ENCODE measurements around the gene TARDBP.
"Not testable (repeated sequence)": the region's sequence is repeated elsewhere in the genome, so short reads cannot be mapped to it uniquely, and the experiment has no call there.

Gene TARDBP

DNA sequence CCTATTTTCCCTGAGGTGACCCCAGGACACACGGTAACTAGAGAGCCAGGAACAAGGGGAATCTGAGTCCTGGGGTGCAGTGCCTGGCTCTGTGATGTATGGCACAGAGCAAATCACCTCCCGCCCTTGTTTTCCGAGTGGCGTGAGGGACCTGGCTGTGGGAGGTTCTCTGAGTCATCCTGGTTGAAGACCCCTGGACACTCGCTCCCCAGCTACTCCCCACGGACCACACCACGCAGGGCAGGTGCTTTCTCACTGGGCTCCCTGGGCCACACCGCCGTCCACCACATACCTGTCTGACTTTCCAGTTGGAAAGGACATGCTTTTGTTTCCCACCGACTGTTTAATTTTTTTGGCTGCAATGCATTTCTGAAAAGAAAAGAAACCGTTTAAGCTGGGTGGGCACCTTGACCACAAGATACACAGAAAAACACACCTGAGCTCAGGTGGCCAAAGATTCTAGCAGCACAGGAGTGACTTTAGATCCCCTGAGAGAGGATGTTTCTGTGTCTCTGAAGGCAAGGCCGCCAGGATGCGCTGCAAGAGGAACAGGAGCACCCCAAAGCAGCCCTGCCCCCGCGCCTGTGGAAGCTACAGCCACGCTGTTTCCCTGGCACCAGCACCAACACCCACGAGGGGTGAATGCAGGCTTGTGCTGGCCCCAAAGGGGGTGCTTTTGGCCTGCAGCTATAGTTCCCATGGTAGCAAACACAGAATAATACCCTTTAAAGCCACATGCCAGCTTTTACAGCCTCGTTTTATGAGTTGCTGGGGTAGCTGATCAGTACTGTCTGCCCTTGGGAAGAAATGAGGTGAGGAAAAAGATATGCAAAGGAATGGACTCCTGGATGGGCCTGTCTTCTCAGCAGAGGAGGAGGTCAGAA, 55.5 kb downstream of the TARDBP start:
- H3K27me3 Mint-ChIP-seq = no peaks in the 10 kb centered on the region
- no peak overlapping the region for H3K27ac Mint-ChIP-seq
- no peak overlapping the region for H3K4me3 Mint-ChIP-seq
- DNase-seq (ENCODE audit: low spot score in 2 of 2) (no peak), ATAC-seq (ENCODE audit: low read depth) (no peak)
- H3K9me3 Mint-ChIP-seq = no peaks in the 10 kb centered on the region
- H3K36me3 Mint-ChIP-seq = peaks cover 34% of the 10 kb centered on the region
- peaks cover 4% of the 10 kb centered on the region for H3K4me1 Mint-ChIP-seq

DNA sequence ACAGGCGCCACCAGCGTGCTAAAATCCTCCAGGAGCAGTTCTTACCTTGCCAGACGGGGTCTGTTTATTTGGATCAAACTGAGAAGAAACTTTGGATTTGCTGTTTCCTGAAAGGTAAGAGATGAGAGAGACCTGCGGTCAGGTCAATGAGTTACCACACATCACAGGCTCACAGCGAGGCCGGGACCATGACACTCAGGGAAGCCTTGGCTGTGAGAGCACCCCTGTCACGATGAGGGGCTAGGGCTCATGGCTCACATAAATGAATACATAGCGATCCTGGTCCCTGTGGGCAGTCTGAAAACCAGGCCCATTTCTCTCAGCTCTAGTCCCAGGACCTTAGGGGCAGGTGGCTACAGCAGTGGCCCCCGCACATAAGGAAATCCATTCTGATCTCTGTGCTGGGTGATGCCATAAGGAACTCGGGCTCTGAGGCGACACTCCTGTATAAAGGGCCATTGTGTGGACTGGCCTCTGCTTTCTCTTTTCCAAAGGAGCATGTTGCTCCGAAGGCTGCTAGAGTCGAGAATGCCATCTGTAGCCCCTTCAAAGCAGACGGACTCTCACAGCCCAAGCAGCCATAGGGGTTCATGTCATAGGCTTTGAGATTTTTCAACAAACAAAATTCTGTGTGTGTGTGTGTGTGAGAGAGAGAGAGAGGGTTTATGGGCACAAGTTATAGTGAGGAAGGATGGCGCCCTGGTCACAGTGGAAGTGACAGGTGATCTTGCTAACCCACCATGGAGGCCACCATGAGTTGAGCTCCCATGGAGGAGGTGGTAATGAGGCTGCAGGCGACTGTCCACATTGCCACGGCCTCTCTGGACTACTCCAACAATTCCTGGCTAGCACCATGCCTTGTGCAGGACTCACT, 56.4 kb downstream of the TARDBP start:
- DNase-seq (ENCODE audit: low spot score in 2 of 2) (no peak), ATAC-seq (ENCODE audit: low read depth) (no peak)
- no peaks in the 10 kb centered on the region for H3K27me3 Mint-ChIP-seq
- H3K9me3 Mint-ChIP-seq = no peaks in the 10 kb centered on the region
- H3K27ac Mint-ChIP-seq = no peak overlapping the region
- H3K4me3 Mint-ChIP-seq = no peak overlapping the region
- peaks cover 2% of the 10 kb centered on the region for H3K4me1 Mint-ChIP-seq
- peaks cover 34% of the 10 kb centered on the region for H3K36me3 Mint-ChIP-seq

DNA sequence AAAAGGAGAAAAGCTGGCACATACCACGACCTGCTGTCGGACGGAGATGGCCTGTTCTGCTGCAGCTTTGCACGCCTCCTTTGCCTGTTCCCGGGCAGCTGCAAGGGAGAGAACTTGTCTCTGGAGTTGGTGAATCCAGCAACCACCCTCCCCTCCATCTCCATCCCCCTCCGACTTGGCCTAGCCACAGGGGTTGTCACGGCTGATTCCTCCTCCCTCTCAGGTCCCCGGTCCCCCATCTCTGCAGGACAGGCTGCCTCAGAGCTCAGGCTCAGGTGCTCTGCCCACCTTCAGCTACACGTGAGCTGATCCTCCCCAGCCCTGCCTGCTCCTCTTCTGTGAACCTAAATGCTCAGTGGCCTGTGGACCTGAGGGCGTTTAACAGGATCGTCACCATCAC, 58.4 kb downstream of the TARDBP start:
- ATAC-seq (ENCODE audit: low read depth) (no peak), DNase-seq (ENCODE audit: low spot score in 2 of 2) (no peak)
- Mint-ChIP-seq H3K36me3 (peaks cover 30% of the 10 kb centered on the region), H3K27me3 (no peaks in the 10 kb centered on the region), H3K27ac (no peak overlapping the region), H3K9me3 (no peaks in the 10 kb centered on the region), H3K4me1 (peaks cover 2% of the 10 kb centered on the region), H3K4me3 (no peak overlapping the region)

DNA sequence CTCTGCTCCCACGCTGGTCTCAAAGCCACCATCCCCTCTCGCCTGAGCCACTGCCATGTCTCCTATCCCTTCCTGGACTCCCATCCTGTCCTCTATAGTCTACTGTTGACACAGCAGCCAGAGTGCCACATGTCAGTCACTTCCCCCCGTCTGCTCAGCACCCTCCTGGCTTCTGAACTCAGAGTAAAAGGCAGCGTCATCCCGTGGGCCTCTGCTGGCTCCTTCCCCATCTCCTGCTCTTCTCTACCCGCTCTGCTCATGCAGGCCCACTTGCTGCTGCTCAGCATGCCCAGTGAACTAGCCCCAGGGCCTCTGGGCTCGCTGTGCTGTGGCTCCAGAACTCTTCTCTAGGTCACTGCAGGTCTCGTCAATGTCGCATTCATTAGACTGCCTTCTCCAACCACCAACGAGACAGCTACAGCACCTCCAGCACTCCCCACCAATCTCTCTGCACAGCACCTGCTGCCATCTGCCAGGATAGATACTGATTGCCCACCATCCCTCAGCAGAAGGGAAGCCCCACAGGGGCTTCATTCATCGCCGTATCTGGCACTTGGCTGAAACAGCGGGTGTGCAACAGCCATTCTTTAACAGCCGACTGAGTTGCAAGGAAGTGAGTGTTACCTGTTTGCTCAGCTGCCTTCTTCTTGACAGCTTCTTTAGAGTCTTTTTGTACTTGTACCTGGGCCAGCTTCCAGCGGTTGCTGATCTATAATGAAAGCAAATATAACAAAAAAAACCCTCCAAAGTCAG, 59.2 kb downstream of the TARDBP start:
- no peaks in the 10 kb centered on the region for H3K9me3 Mint-ChIP-seq
- peak overlapping the region; percentile 80 for H3K27ac Mint-ChIP-seq
- H3K4me1 Mint-ChIP-seq = peaks cover 2% of the 10 kb centered on the region
- no peak overlapping the region for H3K4me3 Mint-ChIP-seq
- ATAC-seq (ENCODE audit: low read depth) (no peak), DNase-seq (ENCODE audit: low spot score in 2 of 2) (no peak)
- H3K36me3 Mint-ChIP-seq = peaks cover 32% of the 10 kb centered on the region
- no peaks in the 10 kb centered on the region for H3K27me3 Mint-ChIP-seq

DNA sequence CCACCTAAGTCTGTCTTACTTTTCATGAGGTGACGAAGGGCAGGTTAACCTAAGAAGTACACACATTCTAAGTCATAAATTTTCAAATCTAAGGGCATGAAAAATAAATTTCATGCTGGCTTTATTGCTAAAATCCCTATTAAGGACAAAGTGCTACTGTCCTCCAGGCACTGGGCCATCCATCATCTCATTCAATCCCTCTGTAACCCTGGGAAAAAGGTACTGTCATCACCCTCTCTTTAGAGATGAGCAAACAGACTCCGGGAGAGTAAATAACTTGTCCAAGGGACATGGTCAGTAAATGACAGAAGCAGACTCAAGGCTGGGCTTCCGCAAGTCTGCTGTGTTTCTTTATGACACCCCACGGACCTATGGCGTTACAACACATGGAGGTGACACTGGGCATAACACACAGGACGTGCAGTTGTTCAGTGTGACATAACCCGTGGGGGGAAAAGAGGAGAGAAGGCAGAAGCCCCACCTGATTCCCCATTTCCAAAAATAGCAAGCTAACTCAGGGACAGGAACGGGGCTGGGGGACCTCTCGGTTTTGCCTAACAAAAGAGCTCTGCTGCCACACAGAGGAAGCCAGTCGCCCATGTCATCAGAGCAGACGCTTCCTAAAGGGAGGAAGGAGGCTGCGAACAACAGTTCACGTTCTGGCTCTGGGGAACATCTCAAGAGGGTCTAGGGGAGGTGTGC, 59.9 kb downstream of the TARDBP start:
- no peaks in the 10 kb centered on the region for H3K9me3 Mint-ChIP-seq
- H3K27ac Mint-ChIP-seq = peak overlapping the region; percentile 73
- H3K4me1 Mint-ChIP-seq = peaks cover 2% of the 10 kb centered on the region
- DNase-seq (ENCODE audit: low spot score in 2 of 2) = no peak
- H3K4me3 Mint-ChIP-seq = no peak overlapping the region
- peaks cover 34% of the 10 kb centered on the region for H3K36me3 Mint-ChIP-seq
- H3K27me3 Mint-ChIP-seq = no peaks in the 10 kb centered on the region
- peak; percentile 50 for ATAC-seq (ENCODE audit: low read depth)

DNA sequence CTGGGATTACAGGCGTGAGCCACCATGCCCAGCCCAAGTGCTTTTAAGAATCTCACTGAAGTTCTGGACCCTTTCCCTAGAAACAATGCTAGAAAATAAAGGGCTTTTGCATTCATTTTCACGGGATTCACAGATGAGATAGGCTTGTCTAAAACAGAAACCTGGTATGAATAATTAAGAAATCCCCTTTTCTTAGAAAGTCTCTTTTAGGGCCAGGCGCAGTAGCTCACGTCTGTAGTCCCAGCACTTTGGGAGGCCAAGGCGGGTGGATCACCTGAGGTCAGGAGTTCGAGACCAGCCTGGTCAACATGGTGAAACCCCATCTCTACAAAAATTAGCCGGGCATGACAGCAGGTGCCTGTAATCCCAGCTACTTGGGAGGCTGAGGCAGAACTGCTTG, 60.9 kb downstream of the TARDBP start:
- H3K27me3 Mint-ChIP-seq; H3K9me3 Mint-ChIP-seq; DNase-seq (ENCODE audit: low spot score in 2 of 2); ATAC-seq (ENCODE audit: low read depth); H3K27ac Mint-ChIP-seq; H3K4me3 Mint-ChIP-seq; H3K4me1 Mint-ChIP-seq: not testable (repeated sequence)
- H3K36me3 Mint-ChIP-seq = peaks cover 34% of the 10 kb centered on the region
